Measurements from ENCODE around the gene PMP22.

- TF ChIP-seq POLR2A (IDR thresholded peaks at IDR 0.05) = peak; percentile 52
- peak in 1 of 4 donors; percentile 15 for TF ChIP-seq CTCF (IDR thresholded peaks at IDR 0.05)
These were observed 2.6 kb downstream of the PMP22 start for GRCh38 chr17:15262291-15263205.
